ENCODE measurements around the gene IGFN1.

GRCh38 chr1:201145816-201146215, 44.8 kb upstream of the IGFN1 start:
- TF ChIP-seq CBX8 (IDR thresholded peaks at IDR 0.05; ENCODE audit: borderline replicate concordance, extremely low read depth, low read depth, low read length, poor library complexity, severe bottlenecking) = no peak
- TF ChIP-seq THRB (CRISPR knock-in tag; conservative IDR thresholded peaks at IDR 0.05) = no peak
- TF ChIP-seq, protein P1, sequence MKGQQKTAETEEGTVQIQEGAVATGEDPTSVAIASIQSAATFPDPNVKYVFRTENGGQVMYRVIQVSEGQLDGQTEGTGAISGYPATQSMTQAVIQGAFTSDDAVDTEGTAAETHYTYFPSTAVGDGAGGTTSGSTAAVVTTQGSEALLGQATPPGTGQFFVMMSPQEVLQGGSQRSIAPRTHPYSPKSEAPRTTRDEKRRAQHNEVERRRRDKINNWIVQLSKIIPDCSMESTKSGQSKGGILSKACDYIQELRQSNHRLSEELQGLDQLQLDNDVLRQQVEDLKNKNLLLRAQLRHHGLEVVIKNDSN (CRISPR knock-in tag; IDR thresholded peaks at IDR 0.05) = no peak
- TF ChIP-seq, protein P2, sequence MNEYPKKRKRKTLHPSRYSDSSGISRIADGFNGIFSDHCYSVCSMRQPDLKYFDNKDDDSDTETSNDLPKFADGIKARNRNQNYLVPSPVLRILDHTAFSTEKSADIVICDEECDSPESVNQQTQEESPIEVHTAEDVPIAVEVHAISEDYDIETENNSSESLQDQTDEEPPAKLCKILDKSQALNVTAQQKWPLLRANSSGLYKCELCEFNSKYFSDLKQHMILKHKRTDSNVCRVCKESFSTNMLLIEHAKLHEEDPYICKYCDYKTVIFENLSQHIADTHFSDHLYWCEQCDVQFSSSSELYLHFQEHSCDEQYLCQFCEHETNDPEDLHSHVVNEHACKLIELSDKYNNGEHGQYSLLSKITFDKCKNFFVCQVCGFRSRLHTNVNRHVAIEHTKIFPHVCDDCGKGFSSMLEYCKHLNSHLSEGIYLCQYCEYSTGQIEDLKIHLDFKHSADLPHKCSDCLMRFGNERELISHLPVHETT (CRISPR knock-in tag; conservative IDR thresholded peaks at IDR 0.05 in 1 of 2, IDR thresholded peaks at IDR 0.05 in 1 of 2) = no peak
- no peak for TF ChIP-seq RBBP5 (IDR thresholded peaks at IDR 0.05; ENCODE audit: borderline replicate concordance, insufficient read depth, low read length, poor library complexity, severe bottlenecking)
- no peak for TF ChIP-seq TAF1 (IDR thresholded peaks at IDR 0.05; ENCODE audit: control insufficient read depth, extremely low read depth, insufficient read depth, low read length, severe bottlenecking)
- no peak for TF ChIP-seq GABPA (tag; conservative IDR thresholded peaks at IDR 0.05; ENCODE audit: low read depth)
- TF ChIP-seq, protein P3, sequence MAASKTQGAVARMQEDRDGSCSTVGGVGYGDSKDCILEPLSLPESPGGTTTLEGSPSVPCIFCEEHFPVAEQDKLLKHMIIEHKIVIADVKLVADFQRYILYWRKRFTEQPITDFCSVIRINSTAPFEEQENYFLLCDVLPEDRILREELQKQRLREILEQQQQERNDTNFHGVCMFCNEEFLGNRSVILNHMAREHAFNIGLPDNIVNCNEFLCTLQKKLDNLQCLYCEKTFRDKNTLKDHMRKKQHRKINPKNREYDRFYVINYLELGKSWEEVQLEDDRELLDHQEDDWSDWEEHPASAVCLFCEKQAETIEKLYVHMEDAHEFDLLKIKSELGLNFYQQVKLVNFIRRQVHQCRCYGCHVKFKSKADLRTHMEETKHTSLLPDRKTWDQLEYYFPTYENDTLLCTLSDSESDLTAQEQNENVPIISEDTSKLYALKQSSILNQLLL (CRISPR knock-in tag; IDR thresholded peaks at IDR 0.05; ENCODE audit: borderline replicate concordance) = no peak
- no peak for TF ChIP-seq JUNB (CRISPR knock-in tag; conservative IDR thresholded peaks at IDR 0.05)
- no peak for TF ChIP-seq ZSCAN29 (IDR thresholded peaks at IDR 0.05)

All from K562 (cell line).